GM23338 (cell line): ENCODE data around the gene TEX36. TPM values are rescaled to one million over a fixed set of nuclear protein-coding genes. Genes with fewer than 3 reads are reported as not detected.

Experiments used
- ATAC-seq: fragments of 200-7000 bp; cut with Tn5 transposase; 3 replicates; pipeline ENCODE4 v1.9.1; 2020
- DNase-seq: peaks from one replicate; pipeline ENCODE4 v3.0.0-alpha.2; 2015; ENCODE audit warnings: low spot score
- H2AFZ ChIP-seq: fragments of 200-600 bp; sonication (generic); 2 replicates; pipeline ENCODE4 v1.8.0; 2016; ENCODE audit warnings: antibody characterized with exemption, mild to moderate bottlenecking, moderate library complexity
- H3F3A ChIP-seq: fragments of 200-600 bp; sonication (generic); replicated peaks from 2 replicates; pipeline ENCODE4 v1.8.0; 2017; ENCODE audit warnings: antibody characterized with exemption, mixed run types, low read depth
- H3K27ac ChIP-seq: fragments of 200-600 bp; sonication (generic); 2 replicates; pipeline ENCODE4 v1.6.1; 2016; ENCODE audit warnings: low read depth
- H3K27me3 ChIP-seq: fragments of 200-600 bp; sonication (generic); 2 replicates; pipeline ENCODE4 v1.8.0; 2016; ENCODE audit warnings: mild to moderate bottlenecking, mixed run types, moderate library complexity; ENCODE audit not compliant: insufficient read depth
- H3K36me3 ChIP-seq: fragments of 200-600 bp; sonication (generic); 2 replicates; pipeline ENCODE4 v1.8.0; 2016; ENCODE audit warnings: mild to moderate bottlenecking; ENCODE audit not compliant: insufficient read depth
- H3K4me1 ChIP-seq: fragments of 200-600 bp; sonication (generic); 2 replicates; pipeline ENCODE4 v1.8.0; 2016; ENCODE audit warnings: mild to moderate bottlenecking, moderate library complexity; ENCODE audit not compliant: insufficient read depth
- H3K4me2 ChIP-seq: fragments of 200-600 bp; sonication (generic); 2 replicates; pipeline ENCODE4 v1.7.1; 2017; ENCODE audit warnings: mixed run types
- H3K4me3 ChIP-seq: fragments of 200-600 bp; sonication (generic); 2 replicates; pipeline ENCODE4 v1.6.1; 2016; ENCODE audit warnings: mixed run types
- H3K79me2 ChIP-seq: fragments of 200-600 bp; sonication (generic); replicated peaks from 2 replicates; pipeline ENCODE4 v1.8.0; 2017; ENCODE audit warnings: mild to moderate bottlenecking; ENCODE audit not compliant: insufficient read depth
- H3K9me2 ChIP-seq: fragments of 200-600 bp; sonication (generic); 2 replicates; pipeline ENCODE4 v1.8.0; 2017; ENCODE audit not compliant: insufficient read depth
- H4K20me1 ChIP-seq: fragments of 200-600 bp; sonication (generic); replicated peaks from 2 replicates; pipeline ENCODE4 v1.8.0; 2017; ENCODE audit warnings: mild to moderate bottlenecking; ENCODE audit not compliant: insufficient read depth
- H3K27ac Mint-ChIP-seq: 2 replicates; pipeline ENCODE4 v1.8.0; 2020; ENCODE audit warnings: inconsistent platforms, mild to moderate bottlenecking, moderate library complexity, mixed read lengths
- H3K27me3 Mint-ChIP-seq: 3 replicates; pipeline ENCODE4 v1.8.0; 2022; ENCODE audit warnings: low read depth, mild to moderate bottlenecking, moderate library complexity, mixed read lengths, inconsistent platforms; ENCODE audit not compliant: insufficient read depth, poor library complexity
- H3K36me3 Mint-ChIP-seq: 3 replicates; pipeline ENCODE4 v1.8.0; 2021; ENCODE audit warnings: low read depth, mild to moderate bottlenecking, inconsistent platforms, moderate library complexity, mixed read lengths
- H3K4me1 Mint-ChIP-seq: 3 replicates; pipeline ENCODE4 v1.8.0; 2020; ENCODE audit warnings: mild to moderate bottlenecking, inconsistent platforms, mixed read lengths
- H3K4me3 Mint-ChIP-seq: 3 replicates; pipeline ENCODE4 v1.8.0; 2021; ENCODE audit warnings: moderate library complexity, mild to moderate bottlenecking, inconsistent platforms, mixed read lengths
- H3K9me3 Mint-ChIP-seq: 3 replicates; pipeline ENCODE4 v1.8.0; 2020; ENCODE audit warnings: moderate library complexity, mild to moderate bottlenecking, inconsistent platforms, mixed read lengths
- CREB1 ChIP-seq: fragments of 250-450 bp; sonication (Bioruptor Pico); IDR thresholded peaks from 2 replicates; pipeline ENCODE4 v1.5.0; 2020; ENCODE audit warnings: low read depth, mild to moderate bottlenecking, moderate library complexity
- CTCF ChIP-seq, 2 experiments: fragments of 200-600 bp in 1 of 2; sonication (generic) in 1 of 2; conservative IDR thresholded peaks; 2 replicates each; pipeline versions ENCODE4 v1.5.1 to v1.6.1; 2016 to 2017; ENCODE audit warnings: antibody characterized with exemption in 2 of 2, low read depth in 2 of 2, mild to moderate bottlenecking in 2 of 2, moderate library complexity in 1 of 2
- ETS1 ChIP-seq: IDR thresholded peaks from 2 replicates; pipeline ENCODE4 v1.6.1; 2016; ENCODE audit warnings: antibody characterized with exemption
- EZH2 ChIP-seq: fragments of 200-600 bp; sonication (generic); IDR thresholded peaks from one replicate; pipeline ENCODE4 v1.8.0; 2017; ENCODE audit warnings: antibody characterized with exemption, mild to moderate bottlenecking, low read depth; ENCODE audit not compliant: unreplicated experiment
- EZH2phosphoT487 ChIP-seq: fragments of 200-600 bp; sonication (generic); IDR thresholded peaks from one replicate; pipeline ENCODE4 v1.8.1; 2018; ENCODE audit warnings: antibody characterized with exemption; ENCODE audit not compliant: unreplicated experiment
- JUNB ChIP-seq: IDR thresholded peaks from one replicate; pipeline ENCODE4 v1.6.1; 2016; ENCODE audit warnings: antibody characterized with exemption; ENCODE audit not compliant: unreplicated experiment
- NANOG ChIP-seq: IDR thresholded peaks from 2 replicates; pipeline ENCODE4 v1.6.1; 2016; ENCODE audit warnings: antibody characterized with exemption, borderline replicate concordance
- POLR2AphosphoS5 ChIP-seq: IDR thresholded peaks from 2 replicates; pipeline ENCODE4 v1.6.1; 2016; ENCODE audit warnings: antibody characterized with exemption, low read depth
- REST ChIP-seq: IDR thresholded peaks from one replicate; pipeline ENCODE4 v1.6.1; 2018; ENCODE audit warnings: antibody characterized with exemption; ENCODE audit not compliant: unreplicated experiment
- STAT1 ChIP-seq: IDR thresholded peaks from one replicate; pipeline ENCODE4 v1.6.1; 2016; ENCODE audit warnings: antibody characterized with exemption; ENCODE audit not compliant: unreplicated experiment
- ZNF114 ChIP-seq: fragments of 250-450 bp; sonication (Bioruptor Pico); IDR thresholded peaks from 2 replicates; pipeline ENCODE4 v1.5.0; 2020; ENCODE audit warnings: mild to moderate bottlenecking, moderate library complexity
- ZNF331 ChIP-seq: fragments of 250-450 bp; sonication (Bioruptor Pico); IDR thresholded peaks from 2 replicates; pipeline ENCODE4 v1.5.0; 2020; ENCODE audit warnings: low read depth, mild to moderate bottlenecking, moderate library complexity
- ZNF462 ChIP-seq: fragments of 250-450 bp; sonication (Bioruptor Pico); IDR thresholded peaks from 2 replicates; pipeline ENCODE4 v1.5.0; 2020; ENCODE audit warnings: mild to moderate bottlenecking, moderate library complexity
- polyA plus RNA-seq: library from polyadenylated mRNA; unstranded; fragments of >200 nt; fragmentation: Nextera tagmentation; extraction: Ambion mirVana; gene quantifications from 2 replicates; pipeline ENCODE4 v1.2.1, GENCODE V29; 2016
- total RNA-seq: library from RNA; depleted of rRNA; stranded (reverse); fragments of >200 nt; shearing (Covaris generic); gene quantifications from 2 replicates; pipeline ENCODE4 v1.2.3, GENCODE V29; 2014

Gene TEX36
- total and polyA plus RNA-seq, 2 experiments from 2014 or later: not detected

- peaks cover 6% of the 10 kb centered on the region; the same call in 1 of the 2 replicates for H3K4me1 ChIP-seq
- no peaks in the 10 kb centered on the region for H3F3A ChIP-seq
- no peak overlapping the region for H2AFZ ChIP-seq
- H4K20me1 ChIP-seq: 0 out of 2 replicates have a peak, but pooled peaks cover 10% of the 10 kb centered on the region
- Mint-ChIP-seq H3K9me3 (peaks cover 11% of the 10 kb centered on the region), H3K27ac (no peak overlapping the region), H3K27me3 (peaks cover 5% of the 10 kb centered on the region), H3K36me3 (peaks cover 64% of the 10 kb centered on the region), H3K4me1 (peaks cover 7% of the 10 kb centered on the region; the same call in 2 of the 3 replicates), H3K4me3 (no peak overlapping the region)
- no peak overlapping the region for H3K27ac ChIP-seq
- ATAC-seq: no peak
- peaks cover 52% of the 10 kb centered on the region for H3K36me3 ChIP-seq
- no peaks in the 10 kb centered on the region for H3K27me3 ChIP-seq
- TF ChIP-seq REST (no peak), CREB1 (CRISPR knock-in tag) (no peak), JUNB (no peak), ETS1 (no peak), CTCF (conservative IDR thresholded peaks at IDR 0.05; ENCODE audit: low read depth in 2 of 2) (no peak), ZNF462 (no peak), EZH2phosphoT487 (no peak), POLR2AphosphoS5 (no peak), EZH2 (no peak), STAT1 (no peak), NANOG (no peak), ZNF114 (no peak), ZNF331 (CRISPR knock-in tag) (no peak)
- no peak overlapping the region for H3K4me3 ChIP-seq
- peaks cover 32% of the 10 kb centered on the region for H3K79me2 ChIP-seq
- no peak for DNase-seq
- no peaks in the 10 kb centered on the region for H3K9me2 ChIP-seq
- H3K4me2 ChIP-seq: no peak overlapping the region
These were observed 39.8 kb upstream of the TEX36 start for GRCh38 chr10:125722811-125723210.
